Stimulated activated CD4-positive, alpha-beta T cell treated with anti-CD3 and anti-CD28 coated beads, Interleukin-2, amount 100 ng/mL, for 48 hours (primary cell): Measurements from ENCODE around the gene PREP.
"Not testable (repeated sequence)": the region's sequence is repeated elsewhere in the genome, so short reads cannot be mapped to it uniquely, and the experiment has no call there.

Experiments
- DNase-seq, 2 donors: peaks; one replicate each; pipeline ENCODE4 v3.0.0-alpha.2; 2020

Gene PREP

GRCh38 chr6:105259913-105260889 lies 142.7 kb downstream of the PREP start:
- DNase-seq, result no peak

DNA sequence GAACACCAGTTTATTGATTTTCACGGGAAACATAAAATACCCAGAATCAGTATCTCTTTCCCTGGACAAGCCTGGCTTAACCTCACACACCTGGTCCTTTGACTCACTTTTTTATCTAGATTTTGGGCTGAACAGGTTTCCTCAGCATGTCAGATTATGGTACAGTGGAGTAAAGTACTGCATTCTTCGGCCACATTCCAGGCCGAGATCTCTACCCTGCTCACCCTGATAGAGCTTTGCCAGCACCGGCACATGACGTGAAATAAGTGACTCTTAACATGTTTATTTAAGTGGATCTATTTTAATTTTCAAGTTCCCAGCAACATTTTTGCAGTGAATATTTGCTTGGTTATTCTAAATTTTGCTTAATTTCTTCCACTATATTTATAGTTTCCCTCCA lies 144.1 kb downstream of the PREP start:
- DNase-seq, result no peak

DNA sequence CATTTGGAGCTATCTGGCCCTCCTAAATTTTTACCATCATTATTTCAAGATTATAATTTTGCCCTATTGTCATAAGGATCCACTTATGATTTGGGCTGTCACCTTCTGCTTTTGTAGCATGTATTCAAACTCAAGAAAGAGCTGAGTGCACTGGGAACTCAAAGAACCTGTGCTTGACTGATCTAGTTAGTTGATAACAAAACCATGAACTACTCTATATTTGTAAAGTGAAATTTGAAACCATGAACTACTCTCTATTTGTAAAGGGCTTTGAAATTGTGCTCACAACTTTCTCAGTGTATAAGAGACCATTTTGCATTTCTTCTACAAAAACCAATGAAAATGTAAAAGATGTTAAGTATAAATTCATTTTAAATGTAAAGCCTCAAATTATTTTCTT lies 145.5 kb downstream of the PREP start:
- no peak for DNase-seq

- DNase-seq, result no peak
Observed at GRCh38 chr6:105256619-105257018, 146.3 kb downstream of the PREP start.

DNA sequence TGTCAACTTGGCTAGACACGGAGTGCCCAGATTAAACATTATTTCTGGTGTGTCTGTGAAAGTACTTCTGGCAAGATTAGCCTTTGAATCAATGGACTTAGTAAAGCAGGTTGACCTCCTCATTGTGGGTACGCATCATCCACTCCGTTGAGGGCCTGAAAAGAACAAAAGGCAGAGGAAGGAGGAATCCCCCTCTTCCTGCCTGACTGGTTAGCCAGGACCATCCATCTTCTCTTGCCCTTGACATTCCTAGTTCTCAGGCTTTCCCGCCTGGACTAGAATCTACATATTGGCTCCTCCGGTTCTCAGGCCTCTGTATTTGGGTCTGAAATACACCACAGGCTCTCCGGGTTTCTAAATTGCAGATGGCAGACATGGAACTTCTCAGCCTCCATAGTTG lies 149.1 kb downstream of the PREP start:
- DNase-seq, result no peak

- no peak for DNase-seq
Observed at GRCh38 chr6:105251689-105252088, 151.2 kb downstream of the PREP start.

DNA sequence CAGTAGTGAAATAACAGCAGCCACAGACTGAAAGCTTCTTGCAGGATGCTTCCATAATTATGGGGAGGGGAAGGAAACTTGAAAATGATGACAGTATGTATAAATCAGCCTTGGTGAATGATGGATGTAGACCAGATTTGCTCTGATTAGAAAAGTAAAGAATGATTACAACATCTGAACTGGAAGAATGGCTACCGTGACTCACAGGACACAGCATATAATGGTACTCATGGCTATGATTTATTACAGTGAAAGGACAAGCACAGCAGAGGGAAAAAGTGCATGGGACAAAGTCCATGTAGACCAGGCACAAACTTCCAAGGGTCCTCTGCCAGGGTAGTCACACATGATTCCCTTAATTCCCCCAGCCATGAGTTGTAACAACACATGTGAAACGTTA lies 152.3 kb downstream of the PREP start:
- no peak for DNase-seq

DNA sequence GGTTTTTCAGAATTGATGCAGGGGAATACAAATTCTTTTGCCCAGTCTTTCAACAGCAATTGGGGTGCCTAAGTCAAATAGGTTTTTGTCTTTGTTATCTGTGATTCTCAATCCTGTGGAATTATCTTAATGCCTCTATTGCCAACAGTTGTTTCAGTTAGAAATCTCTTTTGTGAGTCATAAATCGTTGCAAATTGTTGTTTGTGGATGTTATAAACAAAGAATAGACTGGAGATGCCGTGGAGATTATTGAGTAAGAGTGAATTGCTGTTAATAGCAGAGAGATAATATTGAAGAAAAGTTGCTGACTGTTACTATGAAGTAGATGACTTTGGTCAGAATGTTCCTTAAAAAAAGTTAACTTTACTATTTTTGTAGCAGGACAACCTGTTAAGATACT lies 159.4 kb downstream of the PREP start:
- no peak for DNase-seq

GRCh38 chr6:105235155-105235554 lies 167.7 kb downstream of the PREP start:
- no peak for DNase-seq

GRCh38 chr6:105231771-105232170 lies 171.1 kb downstream of the PREP start:
- DNase-seq, result not testable (repeated sequence)
